ENCODE data around the gene DBF4B. TPM values are rescaled to one million over a fixed set of nuclear protein-coding genes. Genes with fewer than 3 reads are reported as not detected.

The DBF4B gene
- total RNA-seq, 1 experiment from 2014 or later: 32.9 TPM

DNA sequence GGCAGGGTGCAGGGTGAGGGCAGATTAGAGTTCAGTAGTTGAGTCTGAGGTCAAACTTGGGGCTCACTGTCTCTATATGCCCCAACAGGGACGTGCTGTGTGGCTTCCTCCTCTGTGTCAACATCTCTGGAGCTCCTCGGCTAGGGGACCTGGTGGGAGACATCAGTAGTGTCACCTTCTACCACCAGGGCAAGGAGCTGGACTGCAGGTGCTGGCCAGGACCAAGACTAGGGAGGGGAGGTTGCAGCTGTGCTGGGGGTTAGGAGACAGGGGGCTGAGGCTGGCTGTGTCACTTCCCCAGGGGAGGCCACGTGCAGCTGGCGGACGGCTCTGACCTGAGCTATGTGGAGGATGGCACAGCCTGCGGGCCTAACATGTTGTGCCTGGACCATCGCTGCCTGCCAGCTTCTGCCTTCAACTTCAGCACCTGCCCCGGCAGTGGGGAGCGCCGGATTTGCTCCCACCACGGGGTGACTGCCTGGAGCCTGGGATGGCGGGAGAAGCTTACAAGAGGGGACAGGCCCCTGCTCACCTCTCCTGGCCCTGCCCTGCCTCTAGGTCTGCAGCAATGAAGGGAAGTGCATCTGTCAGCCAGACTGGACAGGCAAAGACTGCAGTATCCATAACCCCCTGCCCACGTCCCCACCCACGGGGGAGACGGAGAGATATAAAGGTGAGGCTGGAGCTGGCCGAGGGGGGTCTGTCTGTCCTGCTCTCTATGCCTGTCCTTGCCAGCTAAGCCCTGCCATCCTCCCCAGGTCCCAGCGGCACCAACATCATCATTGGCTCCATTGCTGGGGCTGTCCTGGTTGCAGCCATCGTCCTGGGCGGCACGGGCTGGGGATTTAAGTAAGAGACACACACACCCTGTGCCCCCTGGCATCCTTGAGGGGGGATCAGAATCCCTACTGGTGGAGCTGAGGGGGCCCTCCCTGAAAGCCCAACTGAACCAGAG, 69.2 kb downstream of the DBF4B start:
- POLR2A ChIA-PET: no interaction called here
- no peaks in the 10 kb centered on the region for H3K36me3 Mint-ChIP-seq
- peaks cover 22% of the 10 kb centered on the region for H3K27me3 Mint-ChIP-seq (ENCODE audit: low read depth)
- no peaks in the 10 kb centered on the region for H3K9me3 Mint-ChIP-seq
- peaks cover 37% of the 10 kb centered on the region for H3K4me1 Mint-ChIP-seq
- CTCF ChIA-PET: interaction anchor here (0.9 to 6.2 kb wide), 13 partner anchors 13 to 243 kb away, joined by 3 to 103 read pairs (median 10); partner anchors contain the start of genes GJC1 and HIGD1B
- DNase-seq (ENCODE audit: low spot score) (no peak), ATAC-seq (no peak)
- TF ChIP-seq GTF2I (CRISPR knock-in tag; conservative IDR thresholded peaks at IDR 0.05) (no peak), SP1 (CRISPR knock-in tag; conservative IDR thresholded peaks at IDR 0.05) (no peak), ZNF416 (CRISPR knock-in tag; IDR thresholded peaks at IDR 0.05) (no peak), JAZF1 (CRISPR knock-in tag; IDR thresholded peaks at IDR 0.05) (no peak), NFATC4 (CRISPR knock-in tag; IDR thresholded peaks at IDR 0.05) (no peak), ZNF396 (CRISPR knock-in tag; IDR thresholded peaks at IDR 0.05; ENCODE audit: borderline replicate concordance) (no peak), ZNF232 (CRISPR knock-in tag; IDR thresholded peaks at IDR 0.05) (no peak), RORB (CRISPR knock-in tag; IDR thresholded peaks at IDR 0.05) (no peak)
- TF ChIP-seq, protein P1, sequence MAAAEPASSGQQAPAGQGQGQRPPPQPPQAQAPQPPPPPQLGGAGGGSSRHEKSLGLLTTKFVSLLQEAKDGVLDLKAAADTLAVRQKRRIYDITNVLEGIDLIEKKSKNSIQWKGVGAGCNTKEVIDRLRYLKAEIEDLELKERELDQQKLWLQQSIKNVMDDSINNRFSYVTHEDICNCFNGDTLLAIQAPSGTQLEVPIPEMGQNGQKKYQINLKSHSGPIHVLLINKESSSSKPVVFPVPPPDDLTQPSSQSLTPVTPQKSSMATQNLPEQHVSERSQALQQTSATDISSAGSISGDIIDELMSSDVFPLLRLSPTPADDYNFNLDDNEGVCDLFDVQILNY (CRISPR knock-in tag; IDR thresholded peaks at IDR 0.05): no peak
- TF ChIP-seq, protein P2, sequence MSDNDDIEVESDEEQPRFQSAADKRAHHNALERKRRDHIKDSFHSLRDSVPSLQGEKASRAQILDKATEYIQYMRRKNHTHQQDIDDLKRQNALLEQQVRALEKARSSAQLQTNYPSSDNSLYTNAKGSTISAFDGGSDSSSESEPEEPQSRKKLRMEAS (CRISPR knock-in tag; IDR thresholded peaks at IDR 0.05): no peak
- TF ChIP-seq, protein P3, sequence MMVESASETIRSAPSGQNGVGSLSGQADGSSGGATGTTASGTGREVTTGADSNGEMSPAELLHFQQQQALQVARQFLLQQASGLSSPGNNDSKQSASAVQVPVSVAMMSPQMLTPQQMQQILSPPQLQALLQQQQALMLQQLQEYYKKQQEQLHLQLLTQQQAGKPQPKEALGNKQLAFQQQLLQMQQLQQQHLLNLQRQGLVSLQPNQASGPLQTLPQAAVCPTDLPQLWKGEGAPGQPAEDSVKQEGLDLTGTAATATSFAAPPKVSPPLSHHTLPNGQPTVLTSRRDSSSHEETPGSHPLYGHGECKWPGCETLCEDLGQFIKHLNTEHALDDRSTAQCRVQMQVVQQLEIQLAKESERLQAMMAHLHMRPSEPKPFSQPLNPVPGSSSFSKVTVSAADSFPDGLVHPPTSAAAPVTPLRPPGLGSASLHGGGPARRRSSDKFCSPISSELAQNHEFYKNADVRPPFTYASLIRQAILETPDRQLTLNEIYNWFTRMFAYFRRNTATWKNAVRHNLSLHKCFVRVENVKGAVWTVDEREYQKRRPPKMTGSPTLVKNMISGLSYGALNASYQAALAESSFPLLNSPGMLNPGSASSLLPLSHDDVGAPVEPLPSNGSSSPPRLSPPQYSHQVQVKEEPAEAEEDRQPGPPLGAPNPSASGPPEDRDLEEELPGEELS (CRISPR knock-in tag; IDR thresholded peaks at IDR 0.05): no peak
- TF ChIP-seq, protein P4, sequence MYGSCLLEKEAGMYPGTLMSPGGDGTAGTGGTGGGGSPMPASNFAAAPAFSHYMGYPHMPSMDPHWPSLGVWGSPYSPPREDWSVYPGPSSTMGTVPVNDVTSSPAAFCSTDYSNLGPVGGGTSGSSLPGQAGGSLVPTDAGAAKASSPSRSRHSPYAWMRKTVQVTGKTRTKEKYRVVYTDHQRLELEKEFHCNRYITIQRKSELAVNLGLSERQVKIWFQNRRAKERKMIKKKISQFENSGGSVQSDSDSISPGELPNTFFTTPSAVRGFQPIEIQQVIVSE (CRISPR knock-in tag; IDR thresholded peaks at IDR 0.05; ENCODE audit: borderline replicate concordance): no peak
- H3K27ac Mint-ChIP-seq: no peak overlapping the region
- peak overlapping the region; percentile 18; the same call in 1 of the 2 replicates for H3K4me3 Mint-ChIP-seq

DNA sequence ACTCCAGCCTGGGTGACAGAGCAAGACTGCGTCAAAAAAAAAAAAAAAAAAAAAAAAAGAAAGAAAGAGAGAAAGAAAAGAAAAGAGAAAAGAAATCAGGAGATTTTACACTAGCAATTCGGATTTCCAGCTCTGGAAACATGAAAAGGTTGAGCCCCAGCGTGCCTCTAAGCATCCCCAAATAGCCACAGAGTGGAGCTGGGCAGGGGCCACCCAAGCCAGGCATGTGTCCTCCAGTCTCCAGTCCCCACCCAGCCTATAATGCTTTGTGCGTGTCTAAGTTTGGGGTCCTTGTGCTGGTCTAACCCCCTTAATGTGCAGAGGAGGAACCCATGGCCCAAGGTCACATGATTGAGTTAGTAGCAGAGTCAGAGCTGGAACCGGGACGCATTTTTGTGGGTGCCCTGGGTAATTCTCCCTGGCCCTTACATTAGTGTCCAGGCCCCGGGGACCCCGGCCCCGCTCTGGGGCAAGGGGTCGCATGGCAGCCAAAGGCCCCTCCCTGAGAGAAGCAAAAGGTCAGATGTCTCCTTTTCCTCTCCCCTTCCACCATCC, 70.3 kb downstream of the DBF4B start:
- ChIA-PET CTCF (interaction anchor here (0.7 to 6.2 kb wide), 32 partner anchors 8 to 370 kb away, joined by 3 to 103 read pairs (median 6); partner anchors contain the start of genes GJC1 and HIGD1B), POLR2A (no interaction called here)
- Mint-ChIP-seq H3K27me3 (ENCODE audit: low read depth) (peaks cover 22% of the 10 kb centered on the region), H3K4me3 (peak overlapping the region; percentile 64), H3K4me1 (peaks cover 39% of the 10 kb centered on the region), H3K27ac (no peak overlapping the region), H3K9me3 (no peaks in the 10 kb centered on the region), H3K36me3 (no peaks in the 10 kb centered on the region)
- TF ChIP-seq, protein P5, sequence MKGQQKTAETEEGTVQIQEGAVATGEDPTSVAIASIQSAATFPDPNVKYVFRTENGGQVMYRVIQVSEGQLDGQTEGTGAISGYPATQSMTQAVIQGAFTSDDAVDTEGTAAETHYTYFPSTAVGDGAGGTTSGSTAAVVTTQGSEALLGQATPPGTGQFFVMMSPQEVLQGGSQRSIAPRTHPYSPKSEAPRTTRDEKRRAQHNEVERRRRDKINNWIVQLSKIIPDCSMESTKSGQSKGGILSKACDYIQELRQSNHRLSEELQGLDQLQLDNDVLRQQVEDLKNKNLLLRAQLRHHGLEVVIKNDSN (CRISPR knock-in tag; IDR thresholded peaks at IDR 0.05): no peak
- TF ChIP-seq, protein P6, sequence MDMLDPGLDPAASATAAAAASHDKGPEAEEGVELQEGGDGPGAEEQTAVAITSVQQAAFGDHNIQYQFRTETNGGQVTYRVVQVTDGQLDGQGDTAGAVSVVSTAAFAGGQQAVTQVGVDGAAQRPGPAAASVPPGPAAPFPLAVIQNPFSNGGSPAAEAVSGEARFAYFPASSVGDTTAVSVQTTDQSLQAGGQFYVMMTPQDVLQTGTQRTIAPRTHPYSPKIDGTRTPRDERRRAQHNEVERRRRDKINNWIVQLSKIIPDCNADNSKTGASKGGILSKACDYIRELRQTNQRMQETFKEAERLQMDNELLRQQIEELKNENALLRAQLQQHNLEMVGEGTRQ (CRISPR knock-in tag; IDR thresholded peaks at IDR 0.05): peak; percentile 43; the same call in 1 of the 2 replicates
- TF ChIP-seq ZNF121 (CRISPR knock-in tag; IDR thresholded peaks at IDR 0.05): no peak
- no peak for ATAC-seq
- DNase-seq (ENCODE audit: low spot score): no peak
